Mesenchymal stem cell (in vitro differentiated cells and primary cell): ENCODE data around the gene MORF4L2.
"Not testable (repeated sequence)": the region's sequence is repeated elsewhere in the genome, so short reads cannot be mapped to it uniquely, and the experiment has no call there.

Source experiments
- DNase-seq: peaks from one replicate; pipeline ENCODE4 v3.0.0-alpha.2; 2013
- H2AFZ ChIP-seq: one replicate; pipeline ENCODE4 v1.6.1; 2013; ENCODE audit warnings: low read depth, mild to moderate bottlenecking, control low read depth, inconsistent platforms, low read length, moderate library complexity
- H2AK5ac ChIP-seq: 2 replicates; pipeline ENCODE4 v1.6.1; 2013; ENCODE audit warnings: low read length, moderate library complexity, mild to moderate bottlenecking, inconsistent platforms; ENCODE audit not compliant: severe bottlenecking
- H2BK120ac ChIP-seq: one replicate; pipeline ENCODE4 v1.6.1; 2013; ENCODE audit warnings: low read depth, mild to moderate bottlenecking, inconsistent platforms, low read length, moderate library complexity
- H2BK12ac ChIP-seq, 2 experiments: one replicate each; pipeline ENCODE4 v1.6.1; 2013; ENCODE audit warnings: inconsistent platforms in 2 of 2, low read length in 2 of 2, mild to moderate bottlenecking in 2 of 2, moderate library complexity in 2 of 2, control low read depth in 1 of 2
- H2BK15ac ChIP-seq: one replicate; pipeline ENCODE4 v1.6.1; 2013; ENCODE audit warnings: mild to moderate bottlenecking, low read depth, inconsistent platforms; ENCODE audit not compliant: poor library complexity, severe bottlenecking
- H2BK5ac ChIP-seq: 2 replicates; pipeline ENCODE4 v1.6.1; 2013; ENCODE audit warnings: low read depth, mild to moderate bottlenecking, low read length, control low read depth, inconsistent platforms; ENCODE audit not compliant: poor library complexity, severe bottlenecking
- H3K14ac ChIP-seq, 2 experiments: one replicate each; pipeline ENCODE4 v1.6.1; 2013; ENCODE audit warnings: inconsistent platforms in 2 of 2, low read length in 2 of 2, control low read depth in 1 of 2, mild to moderate bottlenecking in 1 of 2, moderate library complexity in 1 of 2
- H3K18ac ChIP-seq, 2 experiments: one replicate each; pipeline ENCODE4 v1.6.1; 2013; ENCODE audit warnings: inconsistent platforms in 2 of 2, low read length in 2 of 2, control low read depth in 1 of 2, low read depth in 1 of 2, mild to moderate bottlenecking in 1 of 2
- H3K23ac ChIP-seq, 2 experiments: one replicate each; pipeline ENCODE4 v1.6.1; 2013; ENCODE audit warnings: inconsistent platforms in 2 of 2, low read length in 2 of 2, mild to moderate bottlenecking in 2 of 2, moderate library complexity in 2 of 2, control low read depth in 1 of 2
- H3K27ac ChIP-seq: 2 replicates; pipeline ENCODE4 v1.5.1; 2013; ENCODE audit warnings: mild to moderate bottlenecking, moderate library complexity, low read length, control low read depth, inconsistent platforms; ENCODE audit not compliant: poor library complexity, severe bottlenecking
- H3K27me3 ChIP-seq, 2 experiments: 2 replicates each; pipeline versions ENCODE4 v1.6.1 to v1.7.0; 2013; ENCODE audit warnings: low read length in 2 of 2, mild to moderate bottlenecking in 2 of 2, moderate library complexity in 2 of 2, control low read depth in 1 of 2, inconsistent platforms in 1 of 2; ENCODE audit not compliant: control insufficient read depth in 1 of 2, insufficient read depth in 1 of 2
- H3K36me3 ChIP-seq, 2 experiments: 2 replicates each; pipeline versions ENCODE4 v1.6.1 to v1.7.0; 2013; ENCODE audit warnings: low read length in 2 of 2, control low read depth in 1 of 2, inconsistent platforms in 1 of 2, low read depth in 1 of 2, mild to moderate bottlenecking in 1 of 2; ENCODE audit not compliant: insufficient read depth in 2 of 2, control insufficient read depth in 1 of 2
- H3K4ac ChIP-seq, 2 experiments: one replicate each; pipeline ENCODE4 v1.6.1; 2013; ENCODE audit warnings: inconsistent platforms in 2 of 2, low read length in 2 of 2, mild to moderate bottlenecking in 2 of 2, moderate library complexity in 2 of 2, control low read depth in 1 of 2, low read depth in 1 of 2
- H3K4me1 ChIP-seq: 2 replicates; pipeline ENCODE4 v1.6.1; 2013; ENCODE audit warnings: low read depth, low read length, control low read depth; ENCODE audit not compliant: control insufficient read depth, insufficient read depth
- H3K4me2 ChIP-seq: 2 replicates; pipeline ENCODE4 v1.6.1; 2013; ENCODE audit warnings: low read length, mild to moderate bottlenecking, inconsistent platforms; ENCODE audit not compliant: poor library complexity, severe bottlenecking
- H3K4me3 ChIP-seq, 2 experiments: 2 replicates each; pipeline versions ENCODE4 v1.5.1 to v1.7.0; 2013; ENCODE audit warnings: low read length in 2 of 2, mild to moderate bottlenecking in 2 of 2, control low read depth in 1 of 2, low read depth in 1 of 2; ENCODE audit not compliant: insufficient read depth in 1 of 2
- H3K79me1 ChIP-seq: replicated peaks from 2 replicates; pipeline ENCODE4 v1.6.1; 2013; ENCODE audit warnings: mild to moderate bottlenecking, control low read depth, low read length, inconsistent platforms; ENCODE audit not compliant: poor library complexity, severe bottlenecking
- H3K9ac ChIP-seq: 2 replicates; pipeline ENCODE4 v1.7.0; 2013; ENCODE audit warnings: mild to moderate bottlenecking, low read length, moderate library complexity
- H3K9me3 ChIP-seq: 2 replicates; pipeline ENCODE4 v1.7.0; 2013; ENCODE audit warnings: mild to moderate bottlenecking, low read length; ENCODE audit not compliant: control insufficient read depth
- H4K8ac ChIP-seq: one replicate; pipeline ENCODE4 v1.6.1; 2013; ENCODE audit warnings: inconsistent platforms, mild to moderate bottlenecking, low read length, moderate library complexity
- H4K91ac ChIP-seq: one replicate; pipeline ENCODE4 v1.6.1; 2013; ENCODE audit warnings: mild to moderate bottlenecking, low read length, inconsistent platforms
- WGBS: methylation state at CpG from one replicate; pipeline ENCODE4 v1.1.7; 2013; ENCODE audit warnings: mixed read lengths; 5-methylcytosine and 5-hydroxymethylcytosine counted together

MORF4L2 gene

DNA sequence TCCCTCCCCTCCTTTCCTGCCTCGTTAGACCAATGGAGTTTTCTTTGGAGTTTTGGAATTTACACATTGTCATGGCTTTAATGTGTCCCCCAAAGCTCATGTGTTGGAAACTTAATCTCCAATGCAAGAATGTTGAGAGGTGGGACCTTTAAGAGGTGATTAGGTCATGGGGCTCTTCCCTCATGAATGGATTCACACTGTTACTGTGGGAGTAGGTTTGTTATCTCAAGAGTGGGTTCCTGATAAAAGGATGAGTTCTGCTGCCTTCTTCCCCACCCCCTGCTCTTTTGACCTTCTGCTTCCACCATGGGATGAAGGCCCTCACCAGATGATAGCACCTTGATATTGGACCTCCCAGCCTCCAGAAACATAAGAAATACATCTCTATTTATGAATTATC is 16.8 kb downstream of the MORF4L2 start:
- Histone ChIP-seq H3K27ac (no peak overlapping the region), H4K8ac (no peak overlapping the region), H3K18ac (no peak overlapping the region), H3K23ac (no peak overlapping the region), H3K4me1 (no peaks in the 10 kb centered on the region), H2BK120ac (no peak overlapping the region), H3K36me3 (peaks cover 3 to 4% of the 10 kb centered on the region in 2 experiments), H2BK5ac (no peak overlapping the region), H2BK15ac (no peak overlapping the region), H3K4me2 (no peak overlapping the region), H2AFZ (no peak overlapping the region), H2BK12ac (no peak overlapping the region), H3K9ac (no peak overlapping the region), H3K79me1 (no peaks in the 10 kb centered on the region), H3K4me3 (no peak overlapping the region), H2AK5ac (no peak overlapping the region), H3K14ac (no peak overlapping the region), H3K4ac (no peak overlapping the region), H3K9me3 (no peaks in the 10 kb centered on the region), H3K27me3 (peaks cover 0 to 17% of the 10 kb centered on the region in 2 experiments), H4K91ac (no peak overlapping the region)
- 17% methylated on average over 1 of the region's 1 CpG for whole genome bisulfite sequencing
- DNase-seq = no peak

DNA sequence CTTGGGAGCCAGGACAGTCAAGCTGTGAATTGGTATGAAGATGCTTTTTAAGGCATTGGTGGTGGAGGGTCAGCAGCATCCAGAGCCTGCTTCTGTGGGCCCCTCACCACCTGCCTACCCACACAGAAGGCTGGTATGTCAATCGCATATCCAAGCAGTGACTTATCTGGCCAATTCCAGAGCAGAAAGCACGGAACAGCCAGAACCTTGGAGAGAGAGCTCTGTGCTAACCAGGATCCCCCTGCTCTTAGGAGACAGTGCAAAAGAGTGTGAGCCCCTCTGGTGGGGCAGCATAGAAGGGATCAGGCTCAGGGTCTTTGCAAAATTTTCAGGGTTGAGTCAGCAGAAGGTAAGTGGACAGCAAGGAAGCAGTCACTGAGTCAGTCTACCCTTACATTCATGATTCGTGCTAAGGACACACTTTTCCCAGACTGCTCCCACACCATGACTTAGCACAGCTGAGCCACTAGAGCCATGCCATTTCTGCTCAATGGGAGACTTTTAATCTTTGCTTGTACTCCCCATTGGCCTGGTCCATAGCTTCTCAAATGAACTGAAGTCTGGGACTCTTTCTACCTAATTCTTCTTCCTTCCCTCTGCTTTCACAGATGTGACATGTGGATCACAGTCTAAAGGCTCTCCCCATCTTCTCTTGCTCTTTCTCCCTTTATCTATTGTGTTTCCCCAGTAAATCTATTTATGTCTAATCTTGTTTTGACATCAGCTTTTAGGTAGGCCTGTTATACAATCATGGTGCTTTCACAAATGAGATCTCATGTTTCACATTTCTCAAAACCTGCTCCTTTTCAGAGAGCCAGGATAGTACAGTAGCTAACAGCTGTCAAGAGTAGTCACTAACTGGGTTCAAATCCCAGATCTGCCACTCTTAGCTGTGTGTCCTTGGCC is 20.0 kb downstream of the MORF4L2 start:
- Histone ChIP-seq H3K36me3 (no peaks in the 10 kb centered on the region), H3K4me3 (no peak overlapping the region), H3K27ac (no peak overlapping the region), H3K23ac (no peak overlapping the region), H3K4me2 (no peak overlapping the region), H4K8ac (no peak overlapping the region), H2BK120ac (no peak overlapping the region), H2BK15ac (no peak overlapping the region), H3K4me1 (no peaks in the 10 kb centered on the region), H4K91ac (no peak overlapping the region), H3K27me3 (peaks cover 0 to 25% of the 10 kb centered on the region in 2 experiments), H3K9me3 (no peaks in the 10 kb centered on the region), H3K18ac (no peak overlapping the region), H3K4ac (no peak overlapping the region), H3K9ac (no peak overlapping the region), H3K14ac (no peak overlapping the region), H3K79me1 (no peaks in the 10 kb centered on the region), H2AFZ (no peak overlapping the region), H2AK5ac (no peak overlapping the region), H2BK12ac (no peak overlapping the region), H2BK5ac (no peak overlapping the region)
- 90% methylated on average over 3 of the region's 3 CpGs for WGBS
- DNase-seq = no peak

DNA sequence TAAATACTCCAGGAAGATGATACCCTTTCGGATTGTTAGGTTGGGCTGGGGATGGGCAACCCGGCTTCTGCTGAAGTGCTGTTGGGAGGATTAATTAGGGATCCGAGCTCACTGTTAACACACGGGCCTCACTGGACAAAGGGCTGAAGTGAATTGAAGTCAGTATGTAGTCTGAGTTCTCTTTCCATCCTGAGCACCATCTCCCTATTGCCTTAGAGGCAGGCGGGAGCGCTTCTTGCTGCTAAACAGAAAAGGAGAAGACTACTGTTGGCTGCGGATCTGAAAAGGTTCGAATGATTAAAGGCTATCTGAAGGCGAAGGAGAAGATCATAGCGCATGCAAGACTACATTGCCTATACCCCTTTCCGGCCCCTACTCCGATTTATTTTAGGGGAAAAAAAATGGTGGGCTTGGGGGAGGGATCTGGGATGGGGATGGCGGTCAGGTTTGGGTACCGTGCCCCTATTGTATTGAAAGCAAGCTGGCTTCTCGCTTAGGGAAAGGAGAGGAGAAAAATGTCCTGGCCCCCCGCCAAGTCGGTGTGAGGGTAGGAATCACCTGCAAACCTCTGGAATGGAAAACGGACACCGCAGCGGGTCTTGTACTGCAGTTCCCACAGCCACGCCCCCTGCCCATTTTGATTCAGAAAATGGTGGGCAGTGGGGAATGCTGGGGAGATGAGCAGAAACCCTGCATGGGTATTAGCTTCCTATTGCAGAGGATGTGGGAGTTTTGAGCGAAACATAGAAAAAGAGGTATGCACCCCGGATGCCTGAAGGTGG is 22.3 kb downstream of the MORF4L2 start:
- H3K4me2 ChIP-seq = peak overlapping the region; percentile 29
- no peak overlapping the region for H3K4ac ChIP-seq
- peak overlapping the region in 1 of 2 experiments; percentile 18 for H3K4me3 ChIP-seq
- H3K27me3 ChIP-seq = peaks cover 0 to 26% of the 10 kb centered on the region in 2 experiments
- H3K14ac ChIP-seq = no peak overlapping the region
- no peak overlapping the region for H4K91ac ChIP-seq
- no peak overlapping the region for H2BK120ac ChIP-seq
- H3K23ac ChIP-seq = no peak overlapping the region
- H3K79me1 ChIP-seq = no peaks in the 10 kb centered on the region
- no peak overlapping the region for H3K9ac ChIP-seq
- H3K18ac ChIP-seq = no peak overlapping the region
- no peak overlapping the region for H3K27ac ChIP-seq
- H2BK15ac ChIP-seq = no peak overlapping the region
- H4K8ac ChIP-seq = no peak overlapping the region
- no peak overlapping the region for H2BK12ac ChIP-seq
- H2BK5ac ChIP-seq = no peak overlapping the region
- WGBS = 30% methylated on average over 17 of the region's 23 CpGs
- H2AFZ ChIP-seq = no peak overlapping the region
- no peaks in the 10 kb centered on the region for H3K9me3 ChIP-seq
- DNase-seq = no peak
- no peaks in the 10 kb centered on the region for H3K36me3 ChIP-seq
- no peaks in the 10 kb centered on the region for H3K4me1 ChIP-seq
- no peak overlapping the region for H2AK5ac ChIP-seq

DNA sequence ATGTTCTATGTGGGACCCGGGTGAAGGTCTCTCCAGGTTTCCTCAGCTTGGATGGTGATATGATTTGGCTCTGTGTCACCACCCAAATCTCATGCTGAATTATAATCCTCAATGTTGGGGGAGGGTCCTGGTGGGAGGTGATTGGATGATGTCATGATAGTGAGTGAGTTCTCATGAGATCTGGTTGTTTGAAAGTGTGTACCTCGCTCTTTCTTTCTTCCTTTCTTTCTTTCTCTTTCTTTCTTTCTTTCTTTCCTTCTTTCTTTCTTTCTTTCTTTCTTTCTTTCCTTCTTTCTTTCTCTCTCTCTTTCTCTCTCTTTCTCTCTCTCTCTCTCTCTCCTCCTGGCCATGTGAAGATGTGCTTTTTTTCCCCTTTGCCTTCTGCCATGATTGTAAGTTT is 27.0 kb downstream of the MORF4L2 start:
- not testable (repeated sequence) for H2BK15ac ChIP-seq, H3K9me3 ChIP-seq, H3K23ac ChIP-seq, H2AFZ ChIP-seq, H3K18ac ChIP-seq, H3K4me3 ChIP-seq, H3K27ac ChIP-seq, H2BK5ac ChIP-seq, H4K8ac ChIP-seq, H4K91ac ChIP-seq, H3K36me3 ChIP-seq, H3K4me2 ChIP-seq, DNase-seq, H3K79me1 ChIP-seq, H2BK120ac ChIP-seq, H2BK12ac ChIP-seq, H3K14ac ChIP-seq, H3K4ac ChIP-seq, H3K9ac ChIP-seq, H3K4me1 ChIP-seq, H2AK5ac ChIP-seq
- H3K27me3 ChIP-seq = peaks cover 0 to 19% of the 10 kb centered on the region in 2 experiments
- no CpG with 5 or more reads among the region's 2 CpGs for WGBS
